ENCODE results near the gene ITPR1. TPM values are rescaled to one million over a fixed set of nuclear protein-coding genes. Genes with fewer than 3 reads are reported as not detected.

The ITPR1 gene
- polyA plus RNA-seq, 1 donor from 2014 or later: 2.1 TPM

DNA sequence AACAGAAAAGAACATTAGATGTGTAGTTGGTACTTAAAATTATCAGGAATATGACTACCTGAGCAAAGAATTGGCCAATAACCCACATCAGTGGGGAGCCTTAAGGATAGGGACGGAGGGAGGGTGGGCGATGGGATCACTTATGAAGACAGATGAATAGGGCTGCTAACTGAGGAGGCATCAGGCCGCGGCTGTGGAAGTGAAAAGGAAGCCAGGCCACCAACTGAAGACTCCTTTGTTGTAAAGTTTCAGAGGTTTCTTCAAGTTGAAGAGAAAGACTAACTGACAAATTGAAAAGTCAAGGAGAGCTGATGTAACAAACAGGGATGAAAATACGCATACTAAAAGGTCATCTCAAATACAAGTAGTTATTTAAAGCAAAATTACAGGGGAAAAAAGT, 350.5 kb downstream of the ITPR1 start:
- Histone ChIP-seq H3K4me2 (ENCODE audit: low read length) (no peak overlapping the region), H3K4me3 (ENCODE audit: low read length) (no peak overlapping the region)
- no peak for TF ChIP-seq POLR2AphosphoS5 (IDR thresholded peaks at IDR 0.05)
- TF ChIP-seq EP300 (conservative IDR thresholded peaks at IDR 0.05; ENCODE audit: poor library complexity, severe bottlenecking): no peak
- TF ChIP-seq, protein P1, sequence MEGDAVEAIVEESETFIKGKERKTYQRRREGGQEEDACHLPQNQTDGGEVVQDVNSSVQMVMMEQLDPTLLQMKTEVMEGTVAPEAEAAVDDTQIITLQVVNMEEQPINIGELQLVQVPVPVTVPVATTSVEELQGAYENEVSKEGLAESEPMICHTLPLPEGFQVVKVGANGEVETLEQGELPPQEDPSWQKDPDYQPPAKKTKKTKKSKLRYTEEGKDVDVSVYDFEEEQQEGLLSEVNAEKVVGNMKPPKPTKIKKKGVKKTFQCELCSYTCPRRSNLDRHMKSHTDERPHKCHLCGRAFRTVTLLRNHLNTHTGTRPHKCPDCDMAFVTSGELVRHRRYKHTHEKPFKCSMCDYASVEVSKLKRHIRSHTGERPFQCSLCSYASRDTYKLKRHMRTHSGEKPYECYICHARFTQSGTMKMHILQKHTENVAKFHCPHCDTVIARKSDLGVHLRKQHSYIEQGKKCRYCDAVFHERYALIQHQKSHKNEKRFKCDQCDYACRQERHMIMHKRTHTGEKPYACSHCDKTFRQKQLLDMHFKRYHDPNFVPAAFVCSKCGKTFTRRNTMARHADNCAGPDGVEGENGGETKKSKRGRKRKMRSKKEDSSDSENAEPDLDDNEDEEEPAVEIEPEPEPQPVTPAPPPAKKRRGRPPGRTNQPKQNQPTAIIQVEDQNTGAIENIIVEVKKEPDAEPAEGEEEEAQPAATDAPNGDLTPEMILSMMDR (IDR thresholded peaks at IDR 0.05; ENCODE audit: poor library complexity, severe bottlenecking): no peak
- no peak for TF ChIP-seq MXI1 (conservative IDR thresholded peaks at IDR 0.05; ENCODE audit: poor library complexity, severe bottlenecking)
- no peak for TF ChIP-seq RAD21 (conservative IDR thresholded peaks at IDR 0.05)
- no peak for TF ChIP-seq EZH2 (IDR thresholded peaks at IDR 0.05; ENCODE audit: borderline replicate concordance, insufficient read depth, low read length, poor library complexity, severe bottlenecking)
- no peak for TF ChIP-seq TAF1 (IDR thresholded peaks at IDR 0.05; ENCODE audit: low read depth)
- TF ChIP-seq SMC3 (conservative IDR thresholded peaks at IDR 0.05; ENCODE audit: poor library complexity): no peak

DNA sequence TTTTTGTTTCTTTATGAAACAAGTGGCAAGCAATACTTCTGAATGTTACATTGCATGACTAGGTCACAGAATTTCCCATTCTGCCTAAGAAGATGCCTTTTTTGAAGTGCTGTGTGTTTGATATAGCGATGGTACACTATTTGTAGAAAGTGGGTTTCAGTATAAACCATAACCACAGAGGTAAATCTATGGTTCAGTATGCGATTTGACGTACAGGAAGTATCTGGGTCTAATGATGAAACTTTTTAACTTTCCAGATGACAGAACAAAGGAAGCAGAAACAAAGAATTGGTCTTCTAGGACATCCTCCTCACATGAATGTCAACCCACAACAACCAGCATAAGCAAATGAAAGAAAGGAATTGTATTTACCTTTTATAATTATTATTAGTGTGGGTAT, 352.7 kb downstream of the ITPR1 start:
- no peak for TF ChIP-seq SMC3 (conservative IDR thresholded peaks at IDR 0.05; ENCODE audit: poor library complexity)
- Histone ChIP-seq H3K27me3 (ENCODE audit: insufficient read depth, low read depth, low read length) (no peaks in the 10 kb centered on the region), H3K9ac (ENCODE audit: low read length) (no peak overlapping the region), H2AFZ (ENCODE audit: low read depth, low read length) (no peak overlapping the region), H3K4me3 (ENCODE audit: low read length) (no peak overlapping the region), H3K36me3 (ENCODE audit: insufficient read depth, low read length) (no peaks in the 10 kb centered on the region), H3K9me2 (ENCODE audit: insufficient read depth, low read length) (no peaks in the 10 kb centered on the region), H3K79me2 (replicated peaks; ENCODE audit: insufficient read depth, low read length) (no peaks in the 10 kb centered on the region), H3K4me2 (ENCODE audit: low read length) (no peak overlapping the region), H3K9me3 (ENCODE audit: low read length) (no peaks in the 10 kb centered on the region), H4K20me1 (ENCODE audit: insufficient read depth) (no peaks in the 10 kb centered on the region), H3K27ac (ENCODE audit: low read length) (no peak overlapping the region), H3F3A (ENCODE audit: insufficient read depth, low read length, poor library complexity, severe bottlenecking) (no peaks in the 10 kb centered on the region)

More for the DNA sequence above, 350.5 kb downstream of the ITPR1 start:
- H3K9ac ChIP-seq (ENCODE audit: low read length): no peak overlapping the region
- no peaks in the 10 kb centered on the region for H3K9me3 ChIP-seq (ENCODE audit: low read length)
- no peak overlapping the region for H3K27ac ChIP-seq (ENCODE audit: low read length)
- H4K20me1 ChIP-seq (ENCODE audit: insufficient read depth): no peaks in the 10 kb centered on the region
- no peaks in the 10 kb centered on the region for H3K79me2 ChIP-seq (replicated peaks; ENCODE audit: insufficient read depth, low read length)
- no peaks in the 10 kb centered on the region for H3K36me3 ChIP-seq (ENCODE audit: insufficient read depth, low read length)
- no peaks in the 10 kb centered on the region for H3K27me3 ChIP-seq (ENCODE audit: insufficient read depth, low read depth, low read length)
- H3K9me2 ChIP-seq (ENCODE audit: insufficient read depth, low read length): no peaks in the 10 kb centered on the region
- H3F3A ChIP-seq (ENCODE audit: insufficient read depth, low read length, poor library complexity, severe bottlenecking): no peaks in the 10 kb centered on the region
- H2AFZ ChIP-seq (ENCODE audit: low read depth, low read length): no peak overlapping the region

DNA sequence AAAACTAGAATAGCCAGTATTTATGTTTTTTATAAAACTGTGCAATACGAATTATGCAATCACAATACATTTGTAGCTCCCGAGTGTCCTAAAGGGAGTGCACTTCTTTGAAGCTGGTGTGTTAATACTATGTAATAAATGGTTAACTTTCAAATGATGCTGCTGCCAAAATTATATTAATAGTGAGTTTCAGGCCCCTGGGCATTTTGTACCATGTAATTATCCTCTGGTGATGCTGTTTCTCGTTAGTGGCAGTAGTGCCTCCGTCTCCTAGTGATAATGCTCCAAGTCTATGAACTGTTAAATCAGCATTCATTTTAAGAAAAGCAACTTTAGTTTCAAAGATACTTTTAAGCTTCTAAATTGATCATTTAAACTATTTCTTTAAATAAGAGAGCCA, 353.4 kb downstream of the ITPR1 start:
- H3K27ac ChIP-seq (ENCODE audit: low read length): no peak overlapping the region
- no peaks in the 10 kb centered on the region for H3K9me3 ChIP-seq (ENCODE audit: low read length)
- TF ChIP-seq EP300 (conservative IDR thresholded peaks at IDR 0.05; ENCODE audit: poor library complexity, severe bottlenecking) (no peak), POLR2AphosphoS5 (IDR thresholded peaks at IDR 0.05) (no peak), REST (IDR thresholded peaks at IDR 0.05; ENCODE audit: borderline replicate concordance) (no peak), SMC3 (conservative IDR thresholded peaks at IDR 0.05; ENCODE audit: poor library complexity) (no peak)
- H3K9me2 ChIP-seq (ENCODE audit: insufficient read depth, low read length): no peaks in the 10 kb centered on the region
- H2AFZ ChIP-seq (ENCODE audit: low read depth, low read length): no peak overlapping the region
- H4K20me1 ChIP-seq (ENCODE audit: insufficient read depth): no peaks in the 10 kb centered on the region
- H3K9ac ChIP-seq (ENCODE audit: low read length): no peak overlapping the region
- no peaks in the 10 kb centered on the region for H3K79me2 ChIP-seq (replicated peaks; ENCODE audit: insufficient read depth, low read length)
- no peaks in the 10 kb centered on the region for H3K36me3 ChIP-seq (ENCODE audit: insufficient read depth, low read length)
- H3F3A ChIP-seq (ENCODE audit: insufficient read depth, low read length, poor library complexity, severe bottlenecking): no peaks in the 10 kb centered on the region
- H3K4me3 ChIP-seq (ENCODE audit: low read length): no peak overlapping the region
- H3K27me3 ChIP-seq (ENCODE audit: insufficient read depth, low read depth, low read length): no peaks in the 10 kb centered on the region
- no peak overlapping the region for H3K4me2 ChIP-seq (ENCODE audit: low read length)

All from neural cell (in vitro differentiated cells).